IMR-90 (cell line): ENCODE results near the gene THY1.
A peak's percentile ranks its signal among the peaks of the same experiment; 100 is the strongest.

ENCODE experiments used
- BHLHE40 ChIP-seq: fragments of 150-350 bp; IDR thresholded peaks from 2 replicates; pipeline ENCODE4 v1.6.1; 2016; ENCODE audit warnings: mild to moderate bottlenecking, low read depth, low read length
- CEBPB ChIP-seq: IDR thresholded peaks from 2 replicates; pipeline ENCODE4 v1.6.1; 2012; ENCODE audit warnings: low read depth, low read length, improper control_type of control experiment
- CHD1 ChIP-seq: IDR thresholded peaks from 2 replicates; pipeline ENCODE4 v1.6.1; 2012; ENCODE audit warnings: low read depth, low read length, improper control_type of control experiment
- FOS ChIP-seq: fragments of 150-350 bp; IDR thresholded peaks from 2 replicates; pipeline ENCODE4 v1.6.1; 2016; ENCODE audit warnings: low read depth, low read length
- MXI1 ChIP-seq: IDR thresholded peaks from 2 replicates; pipeline ENCODE4 v1.6.1; 2012; ENCODE audit warnings: low read depth, mild to moderate bottlenecking, low read length, moderate library complexity, borderline replicate concordance
- POLR2A ChIP-seq: IDR thresholded peaks from 2 replicates; pipeline ENCODE4 v1.6.1; 2012; ENCODE audit warnings: mild to moderate bottlenecking, low read depth, low read length
- RAD21 ChIP-seq: IDR thresholded peaks from 2 replicates; pipeline ENCODE4 v1.6.1; 2012; ENCODE audit warnings: low read length, improper control_type of control experiment
- RCOR1 ChIP-seq: IDR thresholded peaks from 2 replicates; pipeline ENCODE4 v1.6.1; 2012; ENCODE audit warnings: mild to moderate bottlenecking, low read length, improper control_type of control experiment; ENCODE audit not compliant: insufficient replicate concordance
- RFX5 ChIP-seq: IDR thresholded peaks from 2 replicates; pipeline ENCODE4 v1.8.0; 2012; ENCODE audit warnings: low read depth, mild to moderate bottlenecking, low read length, moderate library complexity
- SMC3 ChIP-seq: fragments of 150-350 bp; IDR thresholded peaks from 2 replicates; pipeline ENCODE4 v1.6.1; 2016; ENCODE audit warnings: low read depth, mild to moderate bottlenecking, antibody characterized with exemption, low read length, moderate library complexity
- TF ChIP-seq, protein P1 (sequence below): conservative IDR thresholded peaks from 2 replicates; pipeline ENCODE4 v1.5.1; 2012; ENCODE audit warnings: mild to moderate bottlenecking, low read depth, low read length, improper control_type of control experiment
- TF ChIP-seq, protein P2 (sequence below): fragments of 150-350 bp; IDR thresholded peaks from 2 replicates; pipeline ENCODE4 v1.6.1; 2017; ENCODE audit warnings: mild to moderate bottlenecking, antibody characterized with exemption, low read length, low read depth

DNA sequence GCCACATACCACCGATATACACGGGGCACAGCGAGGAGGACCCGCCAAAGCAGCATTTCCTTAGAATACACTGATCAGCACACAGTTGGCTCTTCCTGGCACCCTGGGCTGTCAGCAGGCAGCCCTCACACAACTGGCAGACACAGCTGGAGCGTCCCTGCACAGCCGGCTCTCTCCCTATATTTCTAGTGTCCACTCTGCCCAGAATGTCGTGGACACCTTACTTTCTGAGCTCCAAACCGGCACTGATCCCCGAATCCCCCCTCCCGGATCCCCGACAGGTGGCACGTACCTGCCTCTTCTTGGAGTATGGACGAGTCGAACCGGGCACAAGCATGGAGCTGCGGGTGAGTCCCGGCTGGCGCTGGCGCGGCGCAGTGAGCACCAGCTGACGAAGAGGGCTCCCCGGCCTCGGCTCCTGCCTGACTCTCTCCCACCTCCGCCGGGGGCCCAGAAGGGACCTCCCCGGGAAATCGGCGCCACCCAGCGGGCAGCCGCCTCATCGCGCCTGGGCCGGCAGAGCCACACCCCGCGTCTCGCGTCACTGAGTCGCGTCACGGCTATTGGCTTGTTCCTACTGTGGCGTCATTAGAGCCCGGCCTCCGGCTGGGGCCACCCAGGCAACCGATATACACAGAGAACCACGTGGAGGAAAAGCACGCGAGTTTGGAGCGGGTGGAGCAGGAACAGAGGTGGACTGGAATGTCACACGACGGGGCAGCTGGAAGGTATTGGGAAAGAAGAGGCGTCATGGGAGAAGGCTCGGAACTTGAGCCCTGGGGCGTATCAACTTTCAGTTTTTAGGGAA, 41.6 kb downstream of the THY1 start, which contains the start of gene USP2:
- TF ChIP-seq POLR2A: no peak; the same call in 1 of the 2 replicates
- TF ChIP-seq, protein P1, sequence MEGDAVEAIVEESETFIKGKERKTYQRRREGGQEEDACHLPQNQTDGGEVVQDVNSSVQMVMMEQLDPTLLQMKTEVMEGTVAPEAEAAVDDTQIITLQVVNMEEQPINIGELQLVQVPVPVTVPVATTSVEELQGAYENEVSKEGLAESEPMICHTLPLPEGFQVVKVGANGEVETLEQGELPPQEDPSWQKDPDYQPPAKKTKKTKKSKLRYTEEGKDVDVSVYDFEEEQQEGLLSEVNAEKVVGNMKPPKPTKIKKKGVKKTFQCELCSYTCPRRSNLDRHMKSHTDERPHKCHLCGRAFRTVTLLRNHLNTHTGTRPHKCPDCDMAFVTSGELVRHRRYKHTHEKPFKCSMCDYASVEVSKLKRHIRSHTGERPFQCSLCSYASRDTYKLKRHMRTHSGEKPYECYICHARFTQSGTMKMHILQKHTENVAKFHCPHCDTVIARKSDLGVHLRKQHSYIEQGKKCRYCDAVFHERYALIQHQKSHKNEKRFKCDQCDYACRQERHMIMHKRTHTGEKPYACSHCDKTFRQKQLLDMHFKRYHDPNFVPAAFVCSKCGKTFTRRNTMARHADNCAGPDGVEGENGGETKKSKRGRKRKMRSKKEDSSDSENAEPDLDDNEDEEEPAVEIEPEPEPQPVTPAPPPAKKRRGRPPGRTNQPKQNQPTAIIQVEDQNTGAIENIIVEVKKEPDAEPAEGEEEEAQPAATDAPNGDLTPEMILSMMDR: peak; percentile 96
- TF ChIP-seq RCOR1: no peak
- TF ChIP-seq, protein P2, sequence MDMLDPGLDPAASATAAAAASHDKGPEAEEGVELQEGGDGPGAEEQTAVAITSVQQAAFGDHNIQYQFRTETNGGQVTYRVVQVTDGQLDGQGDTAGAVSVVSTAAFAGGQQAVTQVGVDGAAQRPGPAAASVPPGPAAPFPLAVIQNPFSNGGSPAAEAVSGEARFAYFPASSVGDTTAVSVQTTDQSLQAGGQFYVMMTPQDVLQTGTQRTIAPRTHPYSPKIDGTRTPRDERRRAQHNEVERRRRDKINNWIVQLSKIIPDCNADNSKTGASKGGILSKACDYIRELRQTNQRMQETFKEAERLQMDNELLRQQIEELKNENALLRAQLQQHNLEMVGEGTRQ: peak; percentile 94
- TF ChIP-seq RAD21: peak; percentile 72
- peak; percentile 67 for TF ChIP-seq SMC3
- peak; percentile 90 for TF ChIP-seq BHLHE40
- no peak for TF ChIP-seq CHD1
- peak; percentile 100 for TF ChIP-seq MXI1
- peak; percentile 92 for TF ChIP-seq CEBPB
- peak; percentile 51; the same call in 1 of the 2 replicates for TF ChIP-seq RFX5
- TF ChIP-seq FOS: no peak
